Limb (tissue), 2 donors: Measurements from ENCODE around the gene CDH4.

ENCODE experiments used
- DNase-seq, 2 donors: peaks; one replicate each; pipeline ENCODE4 v3.0.0-alpha.2; 2016; ENCODE audit errors: extremely low spot score in 2 of 2

Gene CDH4

DNA sequence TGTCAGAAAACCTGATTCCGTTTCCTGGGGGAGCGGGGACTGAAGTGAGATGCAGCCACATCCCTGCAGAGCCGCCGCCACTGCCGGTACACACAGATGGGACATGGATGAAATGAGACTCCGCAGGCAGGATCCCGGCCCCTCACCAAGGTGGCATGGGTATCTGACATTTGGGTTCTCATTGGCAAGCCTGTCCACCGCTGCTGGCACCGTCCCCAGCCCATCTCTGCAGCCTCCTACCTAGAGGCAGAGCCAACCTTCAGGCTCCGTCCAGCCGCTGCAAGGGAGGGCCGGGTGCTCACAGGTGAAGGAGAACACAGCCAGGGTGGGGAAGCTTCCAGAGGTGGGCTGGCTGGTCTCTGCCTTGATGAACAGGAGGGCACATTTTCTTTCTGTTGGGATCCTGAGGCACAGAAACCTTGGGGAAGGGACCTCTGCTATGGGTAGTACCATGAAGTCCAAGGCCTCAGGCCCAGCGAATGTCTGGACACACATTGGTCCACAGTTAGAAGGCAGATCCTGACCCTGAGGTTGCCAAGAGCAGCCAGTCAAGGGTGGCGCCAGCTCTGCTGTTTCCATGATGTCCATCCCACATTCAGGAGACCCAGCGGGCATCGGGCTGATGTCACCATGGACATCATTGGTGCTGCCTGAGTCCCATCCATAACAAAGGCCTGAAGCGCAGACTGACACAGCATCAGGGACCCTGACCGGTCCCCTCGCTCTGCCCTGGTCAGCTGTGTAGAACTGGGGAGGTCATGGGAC lies 636.2 kb downstream of the CDH4 start:
- DNase-seq: no peak

DNA sequence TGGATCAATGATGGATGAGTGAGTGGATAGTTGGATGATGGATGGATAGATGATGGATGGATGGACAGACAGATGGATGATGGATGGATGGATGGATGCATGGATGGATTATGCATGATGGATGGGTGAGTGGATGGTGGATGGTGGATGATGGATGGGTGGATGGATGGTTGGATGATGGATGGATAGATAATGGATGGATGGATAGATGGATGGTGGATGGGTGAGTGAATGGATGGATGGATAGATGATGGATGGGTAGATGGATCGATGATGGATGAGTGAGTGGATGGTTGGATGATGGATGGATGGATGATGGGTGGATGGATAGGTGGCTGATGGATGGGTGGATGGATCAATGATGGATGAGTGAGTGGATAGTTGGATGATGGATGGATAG lies 637.6 kb downstream of the CDH4 start:
- DNase-seq: no peak

- DNase-seq: no peak
Measured at GRCh38 chr20:61890210-61890609, 638.1 kb downstream of the CDH4 start.

GRCh38 chr20:61891476-61891875 lies 639.4 kb downstream of the CDH4 start:
- DNase-seq: no peak

GRCh38 chr20:61891916-61892649 lies 640.0 kb downstream of the CDH4 start:
- DNase-seq: no peak

DNA sequence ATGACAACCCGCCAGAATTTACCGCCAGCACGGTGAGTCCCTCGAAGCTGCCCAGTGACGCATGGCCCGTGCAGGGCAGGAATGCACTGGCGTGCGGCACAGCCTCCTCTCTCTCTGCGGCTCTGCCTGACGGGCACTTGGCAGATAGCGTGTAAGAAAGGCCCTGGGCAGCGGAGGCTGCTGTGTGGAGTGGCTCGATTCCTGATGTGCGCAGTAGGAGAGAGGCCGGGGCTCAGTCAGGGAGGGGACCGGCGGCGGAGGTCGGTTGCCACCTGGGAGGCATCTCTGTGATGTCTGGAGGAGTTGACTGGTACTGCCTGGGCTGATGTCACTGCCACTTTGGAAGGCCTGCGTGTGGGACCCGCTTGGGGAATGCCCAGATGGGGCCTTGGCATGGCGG lies 643.0 kb downstream of the CDH4 start:
- DNase-seq: no peak

DNA sequence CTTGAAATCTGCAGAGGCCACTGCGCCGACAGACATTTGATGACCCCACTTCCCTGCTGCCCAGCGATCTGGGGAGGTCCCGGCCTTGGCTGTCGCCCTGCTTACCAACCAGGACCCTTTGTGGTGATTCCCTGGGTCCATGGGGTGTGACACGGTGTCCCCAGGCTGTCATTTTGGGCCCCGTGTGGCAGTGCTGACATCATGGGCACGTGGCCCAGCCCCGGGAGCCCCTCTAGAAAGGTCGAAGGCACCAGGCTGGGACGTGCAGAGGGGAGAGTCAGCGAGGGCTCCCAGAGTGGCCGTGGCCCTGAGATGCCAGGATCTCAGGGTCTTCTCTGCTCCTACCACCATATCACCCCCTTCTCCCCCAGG lies 643.6 kb downstream of the CDH4 start:
- DNase-seq: no peak

GRCh38 chr20:61896058-61896961 lies 644.2 kb downstream of the CDH4 start:
- DNase-seq: peak; percentile 50 to 79

DNA sequence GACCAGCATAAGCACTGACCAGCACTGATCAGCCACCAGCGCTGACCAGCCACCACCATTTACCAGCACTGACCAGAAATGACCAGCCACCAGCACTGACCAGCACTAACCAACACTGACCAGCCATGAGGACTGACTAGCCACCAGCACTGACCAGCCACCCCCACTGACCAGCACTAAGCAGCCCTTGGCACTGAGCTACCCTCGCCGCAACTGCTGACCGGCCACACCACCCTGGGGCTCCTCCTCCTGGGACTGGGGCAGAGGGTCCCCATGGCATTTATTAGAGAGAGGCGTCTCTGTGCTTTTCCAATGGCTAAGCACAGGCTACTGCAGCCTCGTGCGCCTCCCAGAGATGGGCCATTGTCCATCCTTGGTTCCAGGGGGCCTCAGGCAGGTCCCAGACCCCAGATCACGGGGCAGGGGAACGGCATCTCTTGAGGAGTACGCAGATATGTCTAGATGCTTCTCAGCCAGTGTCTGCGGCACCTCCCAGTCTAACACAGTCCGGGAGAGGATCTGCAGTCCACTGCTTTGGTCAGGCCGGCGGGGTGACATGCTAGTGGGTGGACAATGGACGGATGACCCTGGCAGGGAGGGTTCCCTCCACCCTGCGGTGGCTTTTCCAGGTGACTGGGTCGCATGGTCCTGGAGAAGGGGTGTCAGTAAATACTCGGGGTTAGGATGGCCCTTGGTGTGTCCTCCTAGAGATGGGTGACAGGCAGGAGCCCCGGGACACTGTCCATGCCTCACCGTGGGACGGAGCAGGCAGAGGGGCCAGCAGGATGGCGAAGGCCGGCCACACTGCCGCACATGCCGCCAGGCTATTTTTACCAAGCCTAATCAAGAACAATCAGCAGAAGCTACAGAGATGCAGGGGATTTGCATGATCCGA lies 645.6 kb downstream of the CDH4 start:
- no peak for DNase-seq

- no peak for DNase-seq
Measured at GRCh38 chr20:61898405-61898804, 646.3 kb downstream of the CDH4 start.

DNA sequence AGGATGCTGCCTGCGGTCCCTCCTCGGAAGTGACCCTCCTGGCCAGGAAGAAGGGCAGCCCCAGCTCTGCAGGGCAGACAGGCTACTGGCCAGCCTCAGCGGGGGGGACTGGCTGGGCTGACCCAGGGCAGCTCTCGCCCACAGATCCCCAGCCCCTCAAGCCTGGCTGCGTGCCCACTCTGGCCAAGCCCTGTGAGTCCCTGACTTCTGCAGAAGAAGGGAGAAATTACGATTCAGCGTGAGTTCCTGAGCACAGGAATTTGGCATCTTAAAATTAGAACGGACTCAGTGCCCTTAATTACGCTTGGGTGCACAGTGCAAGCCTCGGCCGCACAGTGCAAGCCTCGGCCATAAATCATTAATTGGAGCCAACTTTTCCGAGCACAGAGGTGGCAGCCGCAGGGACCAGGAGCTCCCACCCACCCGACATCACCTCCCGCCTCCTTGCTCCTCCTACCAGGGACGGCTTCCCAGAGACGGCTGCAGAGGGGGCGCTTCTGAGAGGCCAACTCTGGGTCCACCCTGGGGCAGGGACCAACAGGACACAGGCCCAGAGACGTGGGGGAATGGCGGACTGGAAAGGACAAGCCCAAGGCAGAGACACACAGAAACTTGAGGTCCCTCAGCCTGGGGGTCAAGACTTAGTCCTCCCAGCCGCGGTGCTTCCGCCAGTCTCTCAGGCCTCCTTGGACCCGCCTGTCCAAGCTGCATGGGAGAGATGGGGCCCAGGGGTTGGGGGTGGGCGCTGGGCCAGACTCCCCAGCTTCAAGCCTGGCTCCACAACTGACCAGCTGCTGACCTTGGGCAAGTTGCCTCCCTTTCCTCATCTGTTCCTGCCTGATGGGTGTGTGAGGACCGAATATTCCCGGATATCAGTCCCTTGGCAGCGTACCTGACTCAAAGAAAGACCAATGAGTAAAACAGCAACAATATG lies 648.2 kb downstream of the CDH4 start:
- DNase-seq: no peak

- DNase-seq: no peak
Measured at GRCh38 chr20:61900945-61901293, 648.9 kb downstream of the CDH4 start.

DNA sequence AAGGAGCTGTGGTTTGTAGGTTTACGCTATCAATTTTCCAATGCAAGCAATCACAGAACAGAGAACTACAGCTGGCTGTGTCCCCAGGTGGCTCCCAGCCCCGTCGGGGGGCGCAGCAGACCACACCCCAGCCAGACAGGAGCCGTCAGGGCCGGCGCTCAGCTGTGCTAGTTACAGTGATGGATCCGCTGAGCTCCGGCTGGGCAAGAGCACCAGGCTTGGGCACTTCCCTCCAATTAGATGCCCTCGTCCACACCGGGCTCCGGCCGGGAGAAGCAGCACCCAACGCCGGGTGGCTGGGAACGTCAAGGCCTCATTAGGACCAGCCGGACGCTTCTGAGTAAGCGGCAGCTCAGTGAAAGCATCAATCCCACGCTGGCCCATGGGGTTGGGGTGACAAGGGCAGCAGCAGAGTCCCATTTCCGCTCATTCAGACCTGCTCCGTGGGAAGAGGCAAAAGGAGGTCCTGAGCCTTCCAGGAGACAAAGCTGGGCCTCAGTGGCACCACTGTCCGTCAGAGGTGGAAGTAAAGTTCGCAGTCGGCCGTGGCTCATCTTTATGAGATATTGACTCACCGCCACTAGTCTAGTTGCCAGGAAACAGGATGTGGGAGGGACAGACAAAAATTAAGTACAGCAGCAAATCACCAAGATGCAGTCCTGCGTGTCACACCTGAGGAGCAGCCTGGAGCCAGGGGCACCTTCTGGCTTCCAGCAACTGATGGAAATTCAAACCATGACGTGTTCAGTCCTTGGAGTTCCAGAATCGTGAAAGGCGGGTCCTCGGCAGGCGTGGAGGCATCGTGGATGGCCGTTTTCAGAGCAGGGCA lies 649.5 kb downstream of the CDH4 start:
- no peak for DNase-seq

DNA sequence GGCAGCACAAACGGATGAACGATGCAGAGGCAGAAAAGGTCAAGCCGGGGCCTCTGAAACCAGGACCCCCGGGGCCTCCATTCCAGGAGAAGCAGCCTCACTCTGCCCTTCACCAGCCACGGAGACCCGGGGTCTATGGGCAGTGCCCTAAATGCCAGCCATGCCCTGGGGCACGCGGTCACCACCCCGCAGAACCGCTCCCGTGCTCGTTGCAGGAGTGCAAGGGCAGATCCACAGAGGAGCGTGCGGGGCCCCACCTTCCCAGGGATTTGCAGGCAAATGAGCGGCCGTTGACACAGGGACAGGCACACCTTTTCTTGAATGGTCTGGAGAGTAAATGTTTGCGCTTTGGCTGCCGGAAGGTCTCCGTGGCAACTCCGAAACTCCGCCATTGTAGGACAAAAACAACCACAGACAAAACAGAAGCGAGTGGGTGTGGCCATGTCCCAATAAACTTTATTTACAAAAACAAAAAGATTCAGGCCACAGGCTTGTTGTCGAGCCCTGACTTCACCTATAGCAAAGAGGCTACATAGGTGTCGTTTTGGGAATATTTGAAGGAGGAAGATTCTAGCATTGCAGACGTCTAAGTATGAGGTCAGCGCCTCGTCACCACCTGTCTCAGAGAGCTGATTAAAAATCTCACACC lies 650.3 kb downstream of the CDH4 start:
- no peak for DNase-seq

DNA sequence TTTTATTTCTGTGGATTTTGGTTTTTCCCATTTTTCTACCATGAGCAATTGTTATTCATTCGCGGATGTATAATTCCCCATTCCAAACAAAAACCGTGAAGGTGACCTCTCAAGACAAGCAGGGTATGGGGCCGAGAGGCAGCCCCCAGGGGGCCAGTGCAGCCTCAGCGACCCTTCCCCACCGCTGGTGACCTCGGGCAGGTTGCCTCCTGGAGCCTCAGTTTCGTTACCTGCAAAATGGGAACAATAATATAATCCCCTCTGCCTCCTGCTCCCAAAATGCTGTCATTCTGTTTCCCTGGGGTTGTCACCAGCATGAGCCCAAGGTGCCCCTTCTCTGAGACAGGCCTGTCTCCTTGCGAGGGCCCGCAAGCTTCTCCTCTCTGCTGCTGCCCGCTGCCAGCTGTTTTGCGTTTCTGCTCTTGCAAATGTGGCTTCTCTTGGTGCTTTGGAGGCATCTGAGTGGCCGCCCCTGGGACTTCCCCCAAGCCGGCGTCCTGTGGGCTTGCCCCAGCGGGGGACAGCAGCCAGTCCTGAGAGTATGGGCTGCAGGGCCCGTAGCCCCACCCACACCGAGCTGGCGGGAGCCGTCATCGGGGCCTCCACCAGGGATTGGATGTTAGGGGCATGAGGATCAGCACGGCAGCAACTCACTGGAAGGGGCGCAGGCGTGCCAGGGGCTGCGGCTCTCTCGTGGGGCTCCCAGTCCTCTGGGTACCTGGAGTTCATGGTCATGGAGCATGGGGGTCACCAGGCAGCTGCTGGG lies 651.7 kb downstream of the CDH4 start:
- DNase-seq: no peak

- no peak for DNase-seq
Measured at GRCh38 chr20:61904456-61904855, 652.4 kb downstream of the CDH4 start.

DNA sequence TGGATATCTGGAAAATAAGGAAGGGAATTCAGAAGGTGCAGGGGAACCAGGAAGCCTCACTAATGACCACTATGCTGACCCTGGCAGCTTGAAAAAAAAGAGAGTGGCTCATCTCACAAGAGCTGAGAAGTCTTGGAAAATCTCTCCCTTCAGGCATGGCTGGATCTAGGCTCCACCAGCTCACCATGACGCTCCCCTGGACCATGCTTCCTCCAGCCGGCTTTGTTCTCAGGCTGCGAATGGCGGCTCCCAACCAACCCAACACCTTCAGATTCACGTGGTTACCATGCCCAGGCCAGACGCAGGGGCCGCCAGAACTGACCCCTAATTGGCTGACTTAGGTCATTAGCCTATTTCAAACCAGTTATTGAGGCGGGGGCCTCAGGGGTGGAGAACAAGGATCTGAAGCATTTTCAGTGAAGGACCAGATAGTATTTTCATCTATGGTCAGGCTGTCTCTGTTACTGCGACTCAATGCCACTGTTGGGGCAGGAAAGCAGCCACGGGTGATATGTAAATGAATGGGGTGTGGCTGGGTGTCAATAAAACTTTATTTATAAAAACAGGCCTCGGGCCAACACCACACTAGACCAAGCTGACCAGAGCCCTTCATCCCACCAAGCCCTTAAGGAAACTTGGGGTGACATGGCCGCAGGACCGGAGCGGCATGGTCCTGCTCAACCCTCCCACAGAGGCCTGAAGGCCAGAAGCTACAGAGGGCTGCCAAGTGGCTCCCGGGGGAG lies 653.9 kb downstream of the CDH4 start:
- no peak for DNase-seq
